Erythroblast (primary cell): ENCODE data around the gene OR52L1.

Source experiments
- DNase-seq, 2 experiments: peaks; one replicate each; lab custom pipeline; 2025; lab: John Stamatoyannopoulos, UW
- GATA1 ChIP-seq: IDR thresholded peaks from 2 replicates; pipeline ENCODE4 v1.6.1; 2011; ENCODE audit warnings: low read depth, mild to moderate bottlenecking, control low read depth, low read length, moderate library complexity
- POLR2A ChIP-seq: IDR thresholded peaks from 2 replicates; pipeline ENCODE4 v1.6.1; 2011; ENCODE audit warnings: mild to moderate bottlenecking, low read length

OR52L1 gene

GRCh38 chr11:5986885-5987284 is at the start of gene OR52L1:
TSS of gene OR52L1 (minus strand) at chr11:5986985. CDS start at chr11:5986930, 55 bp downstream.
- DNase-seq, result no peak
- TF ChIP-seq GATA1 (no peak), POLR2A (no peak)

GRCh38 chr11:6030708-6031405 is 44.1 kb upstream of the OR52L1 start, which contains the start of gene OR56A1:
TSS of gene OR56A1 (minus strand) at chr11:6030758. CDS start at chr11:6027692, 3,066 bp downstream.
- TF ChIP-seq POLR2A (no peak), GATA1 (no peak)
- no peak for DNase-seq

GRCh38 chr11:6027501-6027900 is 40.7 kb upstream of the OR52L1 start:
- no peak for TF ChIP-seq POLR2A
- no peak for TF ChIP-seq GATA1
- no peak for DNase-seq

GRCh38 chr11:6025056-6025455 is 38.3 kb upstream of the OR52L1 start:
- TF ChIP-seq GATA1 (no peak), POLR2A (no peak)
- peak; percentile 16 to 34 for DNase-seq

GRCh38 chr11:6022956-6023355 is 36.2 kb upstream of the OR52L1 start:
- DNase-seq, result peak; percentile 26 to 58
- TF ChIP-seq GATA1, result no peak
- no peak for TF ChIP-seq POLR2A

GRCh38 chr11:6013042-6013441 is 26.3 kb upstream of the OR52L1 start:
- no peak for TF ChIP-seq POLR2A
- TF ChIP-seq GATA1, result no peak
- no peak for DNase-seq

GRCh38 chr11:6012035-6012668 is 25.4 kb upstream of the OR52L1 start:
- no peak for TF ChIP-seq POLR2A
- TF ChIP-seq GATA1, result no peak
- DNase-seq, result no peak

GRCh38 chr11:6006846-6007245 is 20.1 kb upstream of the OR52L1 start, which contains the start of gene OR56A4:
TSS of gene OR56A4 (minus strand) at chr11:6006946. CDS start at chr11:6002992, 3,954 bp downstream.
- TF ChIP-seq POLR2A (no peak), GATA1 (no peak)
- no peak for DNase-seq

GRCh38 chr11:6006395-6006794 is 19.6 kb upstream of the OR52L1 start:
- no peak for DNase-seq
- no peak for TF ChIP-seq POLR2A
- no peak for TF ChIP-seq GATA1

GRCh38 chr11:6002202-6002699 is 15.5 kb upstream of the OR52L1 start:
- TF ChIP-seq GATA1 (no peak), POLR2A (no peak)
- no peak for DNase-seq

GRCh38 chr11:5994791-5995190 is 8.0 kb upstream of the OR52L1 start:
- TF ChIP-seq GATA1, result no peak
- TF ChIP-seq POLR2A, result no peak

GRCh38 chr11:5992604-5993251 is 5.9 kb upstream of the OR52L1 start:
- DNase-seq, result peak; percentile 14 to 31
- TF ChIP-seq GATA1 (no peak), POLR2A (no peak)

More at GRCh38 chr11:5994791-5995190, 8.0 kb upstream of the OR52L1 start:
- no peak for DNase-seq

- DNase-seq, result no peak
These were observed 5.4 kb upstream of the OR52L1 start for GRCh38 chr11:5992150-5992549.

More at GRCh38 chr11:5992150-5992549, 5.4 kb upstream of the OR52L1 start:
- TF ChIP-seq GATA1 (no peak), POLR2A (no peak)
